Smooth muscle cell (in vitro differentiated cells): ENCODE measurements around the gene DCANP1. TPM values are rescaled to one million over a fixed set of nuclear protein-coding genes. Genes with fewer than 3 reads are reported as not detected.

Experiments used
- DNase-seq: peaks from one replicate; lab custom pipeline; 2025; ENCODE audit not compliant: unreplicated experiment; lab: John Stamatoyannopoulos, UW
- H2AFZ ChIP-seq: fragments of 200-600 bp; sonication (generic); 2 replicates; pipeline ENCODE4 v1.6.0; 2016; ENCODE audit warnings: antibody characterized with exemption, low read depth, mild to moderate bottlenecking
- H3F3A ChIP-seq: fragments of 200-600 bp; sonication (generic); 2 replicates; pipeline ENCODE4 v1.6.0; 2017; ENCODE audit warnings: antibody characterized with exemption, low read depth
- H3K27ac ChIP-seq: fragments of 200-600 bp; sonication (generic); 2 replicates; pipeline ENCODE4 v1.5.1; 2016; ENCODE audit warnings: low read depth, mild to moderate bottlenecking
- H3K27me3 ChIP-seq: fragments of 200-600 bp; sonication (generic); 2 replicates; pipeline ENCODE4 v1.6.1; 2016; ENCODE audit warnings: low read depth, mild to moderate bottlenecking
- H3K36me3 ChIP-seq: fragments of 200-600 bp; sonication (generic); 2 replicates; pipeline ENCODE4 v1.5.1; 2016; ENCODE audit warnings: low read depth
- H3K4me1 ChIP-seq: fragments of 200-600 bp; sonication (generic); 2 replicates; pipeline ENCODE4 v1.5.1; 2016; ENCODE audit warnings: low read depth
- H3K4me2 ChIP-seq: fragments of 200-600 bp; sonication (generic); 2 replicates; pipeline ENCODE4 v1.6.0; 2016; ENCODE audit warnings: mild to moderate bottlenecking
- H3K4me3 ChIP-seq: fragments of 200-600 bp; sonication (generic); 2 replicates; pipeline ENCODE4 v1.5.1; 2016; ENCODE audit warnings: mild to moderate bottlenecking
- H3K79me2 ChIP-seq: fragments of 200-600 bp; sonication (generic); 2 replicates; pipeline ENCODE4 v1.6.0; 2016; ENCODE audit warnings: low read depth, mild to moderate bottlenecking
- H3K9ac ChIP-seq: fragments of 200-600 bp; sonication (generic); 2 replicates; pipeline ENCODE4 v1.6.0; 2016; ENCODE audit warnings: low read depth
- H3K9me3 ChIP-seq: fragments of 200-600 bp; sonication (generic); replicated peaks from 2 replicates; pipeline ENCODE4 v1.5.1; 2016; ENCODE audit warnings: low read depth
- H4K20me1 ChIP-seq: fragments of 200-600 bp; sonication (generic); 2 replicates; pipeline ENCODE4 v1.6.0; 2016; ENCODE audit warnings: low read depth
- CTCF ChIP-seq: fragments of 200-600 bp; sonication (generic); IDR thresholded peaks from 2 replicates; pipeline ENCODE4 v1.5.1; 2017; ENCODE audit warnings: borderline replicate concordance, mild to moderate bottlenecking, antibody characterized with exemption; ENCODE audit not compliant: insufficient read depth, poor library complexity, severe bottlenecking
- WGBS: methylation state at CpG from one replicate; pipeline ENCODE4 v1.1.7; 2016; ENCODE audit warnings: low lambda C conversion rate; 5-methylcytosine and 5-hydroxymethylcytosine counted together
- polyA plus RNA-seq: library from polyadenylated mRNA; unstranded; fragments of >200 nt; fragmentation: Nextera tagmentation; extraction: Ambion mirVana; gene quantifications from 2 replicates; pipeline ENCODE4 v1.2.1, GENCODE V29; 2016
- total RNA-seq: library from RNA; depleted of rRNA; stranded (reverse); fragments of >200 nt; gene quantifications from 2 replicates; pipeline ENCODE4 v1.2.3, GENCODE V29; 2014

Gene DCANP1
- total and polyA plus RNA-seq, 2 experiments from 2014 or later, result not detected

GRCh38 chr5:135476615-135477581, 29.8 kb upstream of the DCANP1 start:
- H3K9ac ChIP-seq, result no peak overlapping the region
- no peak overlapping the region for H2AFZ ChIP-seq
- no peaks in the 10 kb centered on the region for H4K20me1 ChIP-seq
- H3K36me3 ChIP-seq, result no peaks in the 10 kb centered on the region
- peaks cover 11% of the 10 kb centered on the region for H3K4me1 ChIP-seq
- TF ChIP-seq CTCF, result no peak
- no peaks in the 10 kb centered on the region for H3F3A ChIP-seq
- WGBS, result 79% methylated on average over 21 of the region's 24 CpGs
- peaks cover 83% of the 10 kb centered on the region for H3K27me3 ChIP-seq
- DNase-seq, result no peak
- H3K4me3 ChIP-seq, result no peak overlapping the region
- no peak overlapping the region for H3K4me2 ChIP-seq
- no peak overlapping the region for H3K27ac ChIP-seq
- no peaks in the 10 kb centered on the region for H3K9me3 ChIP-seq
- H3K79me2 ChIP-seq, result no peaks in the 10 kb centered on the region

GRCh38 chr5:135473956-135474670, 27.0 kb upstream of the DCANP1 start:
- no peak for DNase-seq
- TF ChIP-seq CTCF, result no peak
- WGBS, result 75% methylated on average over 12 of the region's 12 CpGs
- Histone ChIP-seq H3F3A (no peaks in the 10 kb centered on the region), H4K20me1 (no peaks in the 10 kb centered on the region), H3K27me3 (peaks cover 94% of the 10 kb centered on the region), H3K4me3 (no peak overlapping the region), H3K9me3 (no peaks in the 10 kb centered on the region), H2AFZ (no peak overlapping the region), H3K36me3 (no peaks in the 10 kb centered on the region), H3K4me1 (peaks cover 11% of the 10 kb centered on the region), H3K79me2 (no peaks in the 10 kb centered on the region), H3K27ac (no peak overlapping the region), H3K9ac (no peak overlapping the region), H3K4me2 (no peak overlapping the region)

- Histone ChIP-seq H3K27ac (no peak overlapping the region), H3K4me1 (peaks cover 4% of the 10 kb centered on the region), H3K27me3 (peaks cover 97% of the 10 kb centered on the region), H4K20me1 (no peaks in the 10 kb centered on the region), H3K79me2 (no peaks in the 10 kb centered on the region), H3K4me3 (no peak overlapping the region), H3F3A (no peaks in the 10 kb centered on the region), H3K36me3 (no peaks in the 10 kb centered on the region), H3K4me2 (no peak overlapping the region), H3K9me3 (no peaks in the 10 kb centered on the region), H2AFZ (no peak overlapping the region), H3K9ac (no peak overlapping the region)
- WGBS, result 87% methylated on average over 5 of the region's 5 CpGs
- DNase-seq, result no peak
- no peak for TF ChIP-seq CTCF
Measured at GRCh38 chr5:135472141-135472540, 25.0 kb upstream of the DCANP1 start.
